HuH-7 (cell line): Measurements from ENCODE around the gene RYR3.

ENCODE experiments used
- DNase-seq: peaks from one replicate; pipeline ENCODE4 v3.0.0; 2011; ENCODE audit warnings: low spot score

The RYR3 gene

GRCh38 chr15:33451385-33451784, 140.6 kb downstream of the RYR3 start:
- DNase-seq = no peak

GRCh38 chr15:33453761-33454160, 143.0 kb downstream of the RYR3 start:
- DNase-seq = no peak

- DNase-seq = no peak
These were observed 143.6 kb downstream of the RYR3 start for GRCh38 chr15:33454346-33454745.

- no peak for DNase-seq
These were observed 144.2 kb downstream of the RYR3 start for GRCh38 chr15:33454996-33455395.

- DNase-seq = no peak
These were observed 147.7 kb downstream of the RYR3 start for GRCh38 chr15:33458421-33458820.

- no peak for DNase-seq
These were observed 149.5 kb downstream of the RYR3 start for GRCh38 chr15:33460166-33460805.

- no peak for DNase-seq
These were observed 150.9 kb downstream of the RYR3 start for GRCh38 chr15:33461671-33462070.

GRCh38 chr15:33467146-33467815, 156.5 kb downstream of the RYR3 start:
- no peak for DNase-seq

GRCh38 chr15:33467816-33468163, 157.0 kb downstream of the RYR3 start:
- no peak for DNase-seq

GRCh38 chr15:33468740-33469139, 158.0 kb downstream of the RYR3 start:
- DNase-seq = no peak

GRCh38 chr15:33473005-33473404, 162.2 kb downstream of the RYR3 start:
- no peak for DNase-seq

- no peak for DNase-seq
These were observed 162.9 kb downstream of the RYR3 start for GRCh38 chr15:33473714-33474113.

- DNase-seq = no peak
These were observed 165.3 kb downstream of the RYR3 start for GRCh38 chr15:33476076-33476475.

GRCh38 chr15:33476908-33477307, 166.1 kb downstream of the RYR3 start:
- no peak for DNase-seq

- DNase-seq = no peak
These were observed 178.6 kb downstream of the RYR3 start for GRCh38 chr15:33489335-33489734.

- DNase-seq = no peak
These were observed 179.9 kb downstream of the RYR3 start for GRCh38 chr15:33490703-33491102.

- no peak for DNase-seq
These were observed 181.8 kb downstream of the RYR3 start for GRCh38 chr15:33492434-33493052.

GRCh38 chr15:33494306-33494705, 183.5 kb downstream of the RYR3 start:
- DNase-seq = no peak

GRCh38 chr15:33500432-33501195, 189.8 kb downstream of the RYR3 start:
- DNase-seq = no peak

- no peak for DNase-seq
These were observed 192.9 kb downstream of the RYR3 start for GRCh38 chr15:33503681-33504080.

GRCh38 chr15:33506781-33507296, 196.1 kb downstream of the RYR3 start:
- no peak for DNase-seq

- no peak for DNase-seq
These were observed 197.9 kb downstream of the RYR3 start for GRCh38 chr15:33508703-33509102.

GRCh38 chr15:33515121-33515520, 204.4 kb downstream of the RYR3 start:
- no peak for DNase-seq
